Astrocyte of the cerebellum (primary cell): Measurements from ENCODE around the gene STAB2.
"Not testable (repeated sequence)": the region's sequence is repeated elsewhere in the genome, so short reads cannot be mapped to it uniquely, and the experiment has no call there.

ENCODE experiments used
- DNase-seq: peaks from one replicate; pipeline ENCODE4 v3.0.0-alpha.2; 2011; ENCODE audit warnings: low read depth
- H3K4me3 ChIP-seq: 2 replicates; pipeline ENCODE4 v1.5.1; 2011; ENCODE audit warnings: mild to moderate bottlenecking, low read depth, low read length, moderate library complexity
- in situ Hi-C: cut with HindIII; loops from 2 replicates; pipeline ENCODE4 v1.10.0; 2017; ENCODE audit warnings: low sequenced_read_pairs
- TF ChIP-seq, protein P1 (sequence below): IDR thresholded peaks from 2 replicates; pipeline ENCODE4 v1.5.1; 2012; ENCODE audit warnings: low read length, low read depth, moderate library complexity, mild to moderate bottlenecking; ENCODE audit errors: missing control alignments

Gene STAB2

DNA sequence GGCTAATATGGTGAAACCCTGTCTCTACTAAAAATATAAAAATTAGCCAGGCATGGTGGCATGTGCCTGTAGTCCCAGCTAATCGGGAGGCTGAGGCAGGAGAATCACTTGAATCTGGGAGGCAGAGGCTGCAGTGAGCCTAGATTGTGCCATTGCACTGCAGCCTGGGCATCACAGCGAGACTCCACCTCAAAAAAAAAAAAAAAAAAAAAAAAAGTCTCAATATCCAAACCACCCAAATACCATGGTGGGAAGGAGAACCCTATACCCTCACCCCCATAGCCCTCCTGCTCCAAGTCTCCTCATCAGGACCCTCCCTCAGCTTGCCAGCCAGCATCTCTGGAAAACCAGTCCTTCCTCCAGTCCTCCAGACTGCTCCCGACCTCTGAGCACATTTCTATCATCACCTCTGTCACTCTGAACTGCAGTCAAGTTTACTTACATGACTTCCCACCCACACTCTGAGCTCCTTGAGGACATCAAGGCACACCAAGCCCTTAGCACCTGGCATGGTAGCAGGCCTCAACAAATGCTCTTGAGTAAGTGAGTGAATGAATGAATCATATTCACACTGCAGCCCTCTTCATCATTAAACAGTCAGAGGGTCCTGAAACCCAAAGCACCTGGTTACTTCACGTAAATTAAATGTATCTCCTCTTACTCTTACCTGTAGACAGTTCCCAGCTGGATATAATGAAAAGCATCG lies 218.7 kb downstream of the STAB2 start:
- in situ Hi-C loops = no loop called here
- no peak overlapping the region for H3K4me3 ChIP-seq
- no peak for DNase-seq
- TF ChIP-seq, protein P1, sequence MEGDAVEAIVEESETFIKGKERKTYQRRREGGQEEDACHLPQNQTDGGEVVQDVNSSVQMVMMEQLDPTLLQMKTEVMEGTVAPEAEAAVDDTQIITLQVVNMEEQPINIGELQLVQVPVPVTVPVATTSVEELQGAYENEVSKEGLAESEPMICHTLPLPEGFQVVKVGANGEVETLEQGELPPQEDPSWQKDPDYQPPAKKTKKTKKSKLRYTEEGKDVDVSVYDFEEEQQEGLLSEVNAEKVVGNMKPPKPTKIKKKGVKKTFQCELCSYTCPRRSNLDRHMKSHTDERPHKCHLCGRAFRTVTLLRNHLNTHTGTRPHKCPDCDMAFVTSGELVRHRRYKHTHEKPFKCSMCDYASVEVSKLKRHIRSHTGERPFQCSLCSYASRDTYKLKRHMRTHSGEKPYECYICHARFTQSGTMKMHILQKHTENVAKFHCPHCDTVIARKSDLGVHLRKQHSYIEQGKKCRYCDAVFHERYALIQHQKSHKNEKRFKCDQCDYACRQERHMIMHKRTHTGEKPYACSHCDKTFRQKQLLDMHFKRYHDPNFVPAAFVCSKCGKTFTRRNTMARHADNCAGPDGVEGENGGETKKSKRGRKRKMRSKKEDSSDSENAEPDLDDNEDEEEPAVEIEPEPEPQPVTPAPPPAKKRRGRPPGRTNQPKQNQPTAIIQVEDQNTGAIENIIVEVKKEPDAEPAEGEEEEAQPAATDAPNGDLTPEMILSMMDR = no peak

GRCh38 chr12:103806803-103807202 lies 219.7 kb downstream of the STAB2 start:
- no peak overlapping the region for H3K4me3 ChIP-seq
- TF ChIP-seq, protein P1 = no peak
- in situ Hi-C loops = no loop called here
- DNase-seq = no peak

DNA sequence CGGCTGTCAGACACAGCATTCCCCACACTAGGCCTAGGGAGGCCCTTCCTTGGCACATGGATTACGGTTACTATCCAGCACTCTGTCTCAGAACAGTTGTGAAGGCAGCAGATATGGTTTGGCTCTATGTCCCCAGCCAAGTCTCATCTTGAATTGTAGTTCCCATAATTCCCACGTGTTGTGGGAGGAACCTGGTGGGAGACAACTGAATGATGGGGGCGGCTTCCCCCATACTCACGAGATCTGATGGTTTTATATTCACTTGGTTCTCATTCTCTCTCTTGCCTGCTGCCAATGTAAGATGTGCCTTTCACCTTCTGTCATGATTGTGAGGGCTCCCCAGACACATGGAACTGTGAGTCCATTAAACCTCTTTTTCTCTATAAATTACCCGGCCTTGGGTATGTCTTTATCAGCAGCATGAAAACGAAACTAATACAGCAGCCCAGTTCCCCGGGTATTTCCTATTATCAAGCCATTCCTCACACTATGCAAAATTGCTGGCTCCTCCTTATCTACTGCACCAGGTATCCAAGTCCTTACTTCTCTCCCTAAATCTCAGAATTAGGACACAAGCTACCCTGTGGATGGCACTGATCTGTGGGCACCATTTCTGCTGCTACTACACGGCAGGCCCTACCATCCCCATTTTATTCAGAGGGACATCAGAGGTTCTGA lies 220.6 kb downstream of the STAB2 start:
- no peak overlapping the region for H3K4me3 ChIP-seq
- TF ChIP-seq, protein P1 = no peak
- in situ Hi-C loops = no loop called here
- DNase-seq = no peak

GRCh38 chr12:103808239-103808880 lies 221.3 kb downstream of the STAB2 start:
- no peak overlapping the region for H3K4me3 ChIP-seq
- DNase-seq = no peak
- TF ChIP-seq, protein P1 = no peak
- in situ Hi-C loops = no loop called here

- DNase-seq = no peak
- TF ChIP-seq, protein P1 = no peak
- no peak overlapping the region for H3K4me3 ChIP-seq
- in situ Hi-C loops = no loop called here
Measured at GRCh38 chr12:103809154-103809553, 222.1 kb downstream of the STAB2 start.

GRCh38 chr12:103809639-103810038 lies 222.6 kb downstream of the STAB2 start:
- H3K4me3 ChIP-seq, in situ Hi-C loops: not testable (repeated sequence)

GRCh38 chr12:103810111-103810510 lies 223.0 kb downstream of the STAB2 start:
- DNase-seq = no peak
- in situ Hi-C loops = no loop called here

More at GRCh38 chr12:103809639-103810038, 222.6 kb downstream of the STAB2 start:
- DNase-seq = not testable (repeated sequence)

More at GRCh38 chr12:103810111-103810510, 223.0 kb downstream of the STAB2 start:
- no peak overlapping the region for H3K4me3 ChIP-seq
- TF ChIP-seq, protein P1 = no peak
